NB4 (cell line): ENCODE results near the gene MBD5.
"Not testable (repeated sequence)": the region's sequence is repeated elsewhere in the genome, so short reads cannot be mapped to it uniquely, and the experiment has no call there.

Experiments
- DNase-seq: peaks from one replicate; pipeline ENCODE4 v3.0.0; 2010; ENCODE audit warnings: low read depth
- H3K4me3 ChIP-seq: one replicate; pipeline ENCODE4 v1.5.1; 2011; ENCODE audit warnings: mild to moderate bottlenecking, low read depth, low read length, moderate library complexity
- MYC ChIP-seq: IDR thresholded peaks from 2 replicates; pipeline ENCODE4 v1.6.1; 2011; ENCODE audit warnings: low read depth, low read length
- POLR2A ChIP-seq: IDR thresholded peaks from 2 replicates; pipeline ENCODE4 v1.6.1; 2011; ENCODE audit warnings: mild to moderate bottlenecking; ENCODE audit not compliant: insufficient read length; ENCODE audit errors: extremely low read depth
- TF ChIP-seq, protein P1 (sequence below): IDR thresholded peaks from one replicate; pipeline ENCODE4 v1.5.1; 2012; ENCODE audit warnings: low read depth, low read length
- TF ChIP-seq, protein P2 (sequence below): IDR thresholded peaks from 2 replicates; pipeline ENCODE4 v1.6.1; 2011; ENCODE audit warnings: low read depth, low read length

MBD5 gene

GRCh38 chr2:148021059-148021861 lies at the start of gene MBD5:
Gene MBD5 (plus strand): TSS chr2:148021091.
- peak within 1 kb of the TSS; percentile 94 for H3K4me3 ChIP-seq
- no peak for TF ChIP-seq POLR2A
- TF ChIP-seq, protein P1, sequence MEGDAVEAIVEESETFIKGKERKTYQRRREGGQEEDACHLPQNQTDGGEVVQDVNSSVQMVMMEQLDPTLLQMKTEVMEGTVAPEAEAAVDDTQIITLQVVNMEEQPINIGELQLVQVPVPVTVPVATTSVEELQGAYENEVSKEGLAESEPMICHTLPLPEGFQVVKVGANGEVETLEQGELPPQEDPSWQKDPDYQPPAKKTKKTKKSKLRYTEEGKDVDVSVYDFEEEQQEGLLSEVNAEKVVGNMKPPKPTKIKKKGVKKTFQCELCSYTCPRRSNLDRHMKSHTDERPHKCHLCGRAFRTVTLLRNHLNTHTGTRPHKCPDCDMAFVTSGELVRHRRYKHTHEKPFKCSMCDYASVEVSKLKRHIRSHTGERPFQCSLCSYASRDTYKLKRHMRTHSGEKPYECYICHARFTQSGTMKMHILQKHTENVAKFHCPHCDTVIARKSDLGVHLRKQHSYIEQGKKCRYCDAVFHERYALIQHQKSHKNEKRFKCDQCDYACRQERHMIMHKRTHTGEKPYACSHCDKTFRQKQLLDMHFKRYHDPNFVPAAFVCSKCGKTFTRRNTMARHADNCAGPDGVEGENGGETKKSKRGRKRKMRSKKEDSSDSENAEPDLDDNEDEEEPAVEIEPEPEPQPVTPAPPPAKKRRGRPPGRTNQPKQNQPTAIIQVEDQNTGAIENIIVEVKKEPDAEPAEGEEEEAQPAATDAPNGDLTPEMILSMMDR = no peak
- TF ChIP-seq MYC = no peak
- TF ChIP-seq, protein P2, sequence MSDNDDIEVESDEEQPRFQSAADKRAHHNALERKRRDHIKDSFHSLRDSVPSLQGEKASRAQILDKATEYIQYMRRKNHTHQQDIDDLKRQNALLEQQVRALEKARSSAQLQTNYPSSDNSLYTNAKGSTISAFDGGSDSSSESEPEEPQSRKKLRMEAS = no peak
- peak; percentile 70 for DNase-seq

GRCh38 chr2:147976102-147976501 lies 44.8 kb upstream of the MBD5 start:
- TF ChIP-seq, protein P2 = no peak
- no peak for TF ChIP-seq MYC
- DNase-seq = no peak
- no peak overlapping the region for H3K4me3 ChIP-seq

- no peak overlapping the region for H3K4me3 ChIP-seq
- DNase-seq = no peak
- TF ChIP-seq POLR2A = no peak
- no peak for TF ChIP-seq MYC
- TF ChIP-seq, protein P1 = no peak
- TF ChIP-seq, protein P2 = no peak
Measured at GRCh38 chr2:147977679-147978078, 43.2 kb upstream of the MBD5 start.

DNA sequence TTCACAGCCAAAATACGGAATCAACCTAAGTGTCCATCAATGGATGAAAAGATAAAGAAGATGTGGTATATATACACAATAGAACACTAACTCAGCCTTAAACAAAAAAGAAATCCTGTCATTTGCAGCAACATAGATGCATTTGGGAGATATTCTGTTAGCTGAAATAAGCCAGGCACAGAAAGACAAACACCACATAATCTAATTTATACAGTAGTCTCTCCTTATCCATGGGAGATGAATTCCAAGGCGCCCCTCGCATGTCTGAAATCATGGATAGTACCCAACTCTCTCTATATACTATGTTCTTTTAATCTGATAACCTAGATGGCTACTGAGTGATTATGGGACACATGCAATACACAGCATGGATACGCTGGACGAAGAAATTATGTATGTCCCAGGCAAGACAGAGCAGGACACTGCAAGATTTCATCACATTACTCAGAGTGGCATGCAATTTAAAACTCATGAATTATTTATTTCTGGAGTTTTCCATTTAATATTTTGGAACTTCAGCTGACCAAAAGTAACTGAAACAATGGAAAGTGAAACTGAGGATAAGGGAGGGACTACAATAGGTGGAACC lies 39.9 kb upstream of the MBD5 start:
- no peak for DNase-seq
- H3K4me3 ChIP-seq = no peak overlapping the region
- TF ChIP-seq MYC = no peak
- no peak for TF ChIP-seq POLR2A
- TF ChIP-seq, protein P1 = no peak
- TF ChIP-seq, protein P2 = no peak

DNA sequence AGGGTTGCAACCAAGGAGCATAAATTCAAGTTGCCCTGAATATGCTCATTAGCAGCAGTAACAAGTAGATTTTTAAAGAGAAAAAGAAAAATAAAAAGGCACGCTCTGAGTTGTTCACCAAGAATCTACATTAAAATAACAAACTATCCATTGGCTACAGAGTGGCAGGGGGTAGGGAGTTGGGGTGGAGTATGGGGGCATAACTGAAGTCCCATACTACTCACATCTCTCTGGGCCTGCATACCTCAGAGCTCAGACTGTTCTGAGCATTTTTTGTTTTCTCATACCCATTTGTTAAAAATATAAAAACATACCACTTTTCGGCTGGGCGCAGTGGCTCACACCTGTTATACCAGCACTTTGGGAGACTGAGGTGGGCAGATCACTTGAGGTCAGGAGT lies 31.8 kb upstream of the MBD5 start:
- TF ChIP-seq MYC (no peak), POLR2A (no peak)
- TF ChIP-seq, protein P1 = no peak
- TF ChIP-seq, protein P2 = no peak
- H3K4me3 ChIP-seq = no peak overlapping the region
- no peak for DNase-seq

- no peak overlapping the region for H3K4me3 ChIP-seq
- TF ChIP-seq POLR2A (no peak), MYC (no peak)
- TF ChIP-seq, protein P1 = peak; percentile 44
- DNase-seq = peak; percentile 64
Measured at GRCh38 chr2:147989809-147990403, 31.0 kb upstream of the MBD5 start.

GRCh38 chr2:147994965-147995364 lies 25.9 kb upstream of the MBD5 start:
- not testable (repeated sequence) for DNase-seq, H3K4me3 ChIP-seq
